Nephron (organoid): ENCODE results near the gene CAND1.

Experiments used
- H3K27ac Mint-ChIP-seq, 3 experiments: 2 replicates each; pipeline ENCODE4 v1.8.0; 2020; ENCODE audit warnings: mixed read lengths in 3 of 3, mild to moderate bottlenecking in 2 of 3, moderate library complexity in 1 of 3
- H3K27me3 Mint-ChIP-seq: 2 replicates; pipeline ENCODE4 v1.8.0; 2021; ENCODE audit warnings: low read depth, mild to moderate bottlenecking, moderate library complexity, mixed read lengths
- H3K36me3 Mint-ChIP-seq: 2 replicates; pipeline ENCODE4 v1.8.0; 2020; ENCODE audit warnings: low read depth, mixed read lengths
- H3K4me1 Mint-ChIP-seq: 2 replicates; pipeline ENCODE4 v1.8.0; 2020; ENCODE audit warnings: mixed read lengths
- H3K4me3 Mint-ChIP-seq, 3 experiments: 2 replicates each; pipeline ENCODE4 v1.8.0; 2020; ENCODE audit warnings: mild to moderate bottlenecking in 3 of 3, mixed read lengths in 3 of 3, moderate library complexity in 2 of 3
- H3K9me3 Mint-ChIP-seq: 2 replicates; pipeline ENCODE4 v1.8.0; 2020; ENCODE audit warnings: mixed read lengths
- CTCF ChIP-seq, 3 experiments: fragments of 200-600 bp; sonication (generic); IDR thresholded peaks; one replicate each; pipeline ENCODE4 v1.5.0; 2021; ENCODE audit warnings: antibody characterized with exemption in 3 of 3; ENCODE audit not compliant: unreplicated experiment in 3 of 3

Gene CAND1

GRCh38 chr12:67364228-67364627 lies 95.1 kb downstream of the CAND1 start:
- peak overlapping the region in 2 of 3 experiments; percentile 61 to 62 for H3K27ac Mint-ChIP-seq
- H3K9me3 Mint-ChIP-seq = peaks cover 4% of the 10 kb centered on the region
- peaks cover 3% of the 10 kb centered on the region for H3K27me3 Mint-ChIP-seq
- H3K36me3 Mint-ChIP-seq = no peaks in the 10 kb centered on the region
- no peak overlapping the region for H3K4me3 Mint-ChIP-seq
- H3K4me1 Mint-ChIP-seq = peaks cover 22% of the 10 kb centered on the region
- TF ChIP-seq CTCF (IDR thresholded peaks at IDR 0.05; ENCODE audit: unreplicated experiment in 3 of 3) = no peak

GRCh38 chr12:67365131-67365530 lies 96.0 kb downstream of the CAND1 start:
- TF ChIP-seq CTCF (IDR thresholded peaks at IDR 0.05; ENCODE audit: unreplicated experiment in 3 of 3) = no peak
- Mint-ChIP-seq H3K36me3 (no peaks in the 10 kb centered on the region), H3K9me3 (peaks cover 4% of the 10 kb centered on the region), H3K27me3 (peaks cover 3% of the 10 kb centered on the region), H3K27ac (peak overlapping the region in 2 of 3 experiments; percentile 22 to 62), H3K4me3 (no peak overlapping the region), H3K4me1 (peaks cover 27% of the 10 kb centered on the region)

GRCh38 chr12:67367843-67368242 lies 98.7 kb downstream of the CAND1 start:
- Mint-ChIP-seq H3K36me3 (no peaks in the 10 kb centered on the region), H3K4me3 (no peak overlapping the region), H3K9me3 (no peaks in the 10 kb centered on the region), H3K4me1 (peaks cover 37% of the 10 kb centered on the region), H3K27ac (no peak overlapping the region), H3K27me3 (peaks cover 3% of the 10 kb centered on the region)
- no peak for TF ChIP-seq CTCF (IDR thresholded peaks at IDR 0.05; ENCODE audit: unreplicated experiment in 3 of 3)
